ENCODE measurements around the gene NYAP2.

- TF ChIP-seq CTCF (IDR thresholded peaks at IDR 0.05) (no peak), POLR2A (IDR thresholded peaks at IDR 0.05) (no peak)
Measured at GRCh38 chr2:225640550-225640949, 241.0 kb downstream of the NYAP2 start.

All from Peyer's patch (tissue), 4 donors.